Activated CD4-positive, alpha-beta T cell treated with anti-CD3 and anti-CD28 coated beads for 36 hours (primary cell): ENCODE measurements around the gene SPAG17. TPM values are rescaled to one million over a fixed set of nuclear protein-coding genes. Genes with fewer than 3 reads are reported as not detected.

Experiments
- ATAC-seq: fragments of 200-7000 bp; cut with Tn5 transposase; one replicate; pipeline ENCODE4 v1.10.0; 2021; ENCODE audit warnings: mild to moderate bottlenecking, moderate library complexity
- CTCF ChIA-PET: fragments of 350-600 bp; sonication (Branson Sonifier 250); formaldehyde crosslinking; loops from one replicate; lab custom pipeline; 2021; ENCODE audit warnings: antibody characterized with exemption; lab: Charles Lee
- POLR2A ChIA-PET: fragments of 350-600 bp; sonication (Branson Sonifier 250); formaldehyde crosslinking; loops from one replicate; lab custom pipeline; 2021; ENCODE audit warnings: antibody characterized with exemption, inconsistent platforms; lab: Charles Lee
- DNase-seq: peaks from one replicate; pipeline ENCODE4 v3.0.0-alpha.2; 2020
- H3K27ac Mint-ChIP-seq: one replicate; pipeline ENCODE4 v1.8.0; 2021; ENCODE audit warnings: mixed read lengths
- H3K27me3 Mint-ChIP-seq: one replicate; pipeline ENCODE4 v1.8.0; 2021; ENCODE audit warnings: mixed read lengths
- H3K36me3 Mint-ChIP-seq: one replicate; pipeline ENCODE4 v1.8.0; 2021; ENCODE audit warnings: low read depth, mixed read lengths
- H3K4me1 Mint-ChIP-seq: one replicate; pipeline ENCODE4 v1.8.0; 2021; ENCODE audit warnings: mixed read lengths
- H3K4me3 Mint-ChIP-seq: one replicate; pipeline ENCODE4 v1.8.0; 2021; ENCODE audit warnings: mild to moderate bottlenecking, moderate library complexity, mixed read lengths
- H3K9me3 Mint-ChIP-seq: one replicate; pipeline ENCODE4 v1.8.0; 2021; ENCODE audit warnings: low read depth, mixed read lengths
- intact Hi-C, 2 experiments: fragments of 100-400 bp; cut with DNase I in 1 of 2; cut with micrococcal nuclease in 1 of 2; formaldehyde crosslinking; loops; one replicate each; pipeline versions ENCODE4 v1.14.2 to v1.15.1; 2022 to 2024; cut with DNase I, micrococcal nuclease
- total RNA-seq, 2 experiments: library from RNA; stranded (reverse); gene quantifications; one replicate each; pipeline ENCODE4 v1.2.3, GENCODE V29; 2021

SPAG17 gene
- total RNA-seq, 2 experiments from 2014 or later: not detected

GRCh38 chr1:118049981-118050380, 135.0 kb downstream of the SPAG17 start:
- Mint-ChIP-seq H3K9me3 (no peaks in the 10 kb centered on the region), H3K4me3 (no peak overlapping the region), H3K4me1 (no peaks in the 10 kb centered on the region), H3K36me3 (no peaks in the 10 kb centered on the region), H3K27me3 (peaks cover 1% of the 10 kb centered on the region), H3K27ac (no peak overlapping the region)
- intact Hi-C loops: no loop called here
- ChIA-PET POLR2A (no interaction called here), CTCF (no interaction called here)
- DNase-seq: no peak
- no peak for ATAC-seq

- DNase-seq: no peak
- no peaks in the 10 kb centered on the region for H3K9me3 Mint-ChIP-seq
- ChIA-PET CTCF (no interaction called here), POLR2A (no interaction called here)
- no peaks in the 10 kb centered on the region for H3K27me3 Mint-ChIP-seq
- no peak overlapping the region for H3K4me3 Mint-ChIP-seq
- ATAC-seq: no peak
- no peaks in the 10 kb centered on the region for H3K36me3 Mint-ChIP-seq
- intact Hi-C loops: no loop called here
- H3K27ac Mint-ChIP-seq: no peak overlapping the region
- no peaks in the 10 kb centered on the region for H3K4me1 Mint-ChIP-seq
These were observed 137.3 kb downstream of the SPAG17 start for GRCh38 chr1:118047650-118048224.

GRCh38 chr1:118047006-118047649, 137.9 kb downstream of the SPAG17 start:
- intact Hi-C loops: no loop called here
- Mint-ChIP-seq H3K9me3 (no peaks in the 10 kb centered on the region), H3K27ac (no peak overlapping the region), H3K27me3 (no peaks in the 10 kb centered on the region), H3K4me1 (no peaks in the 10 kb centered on the region), H3K4me3 (no peak overlapping the region), H3K36me3 (no peaks in the 10 kb centered on the region)
- ChIA-PET POLR2A (no interaction called here), CTCF (no interaction called here)
- DNase-seq (no peak), ATAC-seq (no peak)

- Mint-ChIP-seq H3K4me1 (no peaks in the 10 kb centered on the region), H3K9me3 (no peaks in the 10 kb centered on the region), H3K36me3 (no peaks in the 10 kb centered on the region), H3K27me3 (no peaks in the 10 kb centered on the region), H3K27ac (no peak overlapping the region), H3K4me3 (no peak overlapping the region)
- ChIA-PET CTCF (no interaction called here), POLR2A (no interaction called here)
- no peak for ATAC-seq
- DNase-seq: no peak
- intact Hi-C loops: no loop called here
These were observed 141.4 kb downstream of the SPAG17 start for GRCh38 chr1:118043624-118044023.

- Mint-ChIP-seq H3K27ac (no peak overlapping the region), H3K36me3 (no peaks in the 10 kb centered on the region), H3K27me3 (peaks cover under 1% of the 10 kb centered on the region), H3K4me3 (no peak overlapping the region), H3K4me1 (no peaks in the 10 kb centered on the region), H3K9me3 (no peaks in the 10 kb centered on the region)
- ChIA-PET CTCF (no interaction called here), POLR2A (no interaction called here)
- no peak for ATAC-seq
- no peak for DNase-seq
- intact Hi-C loops: no loop called here
These were observed 142.5 kb downstream of the SPAG17 start for GRCh38 chr1:118042501-118042900.

- ATAC-seq (no peak), DNase-seq (no peak)
- CTCF ChIA-PET: interaction anchor here (0.6 kb wide), 1 partner anchor 324 kb away, joined by 4 read pairs; no protein-coding TSS in a partner anchor
- no peak overlapping the region for H3K27ac Mint-ChIP-seq
- no peaks in the 10 kb centered on the region for H3K36me3 Mint-ChIP-seq
- peaks cover 6% of the 10 kb centered on the region for H3K27me3 Mint-ChIP-seq
- POLR2A ChIA-PET: no interaction called here
- no peaks in the 10 kb centered on the region for H3K4me1 Mint-ChIP-seq
- no peaks in the 10 kb centered on the region for H3K9me3 Mint-ChIP-seq
- no peak overlapping the region for H3K4me3 Mint-ChIP-seq
- intact Hi-C loops: no loop called here
These were observed 145.9 kb downstream of the SPAG17 start for GRCh38 chr1:118039170-118039569.

- ATAC-seq (no peak), DNase-seq (no peak)
- Mint-ChIP-seq H3K27me3 (peaks cover 20% of the 10 kb centered on the region), H3K4me3 (no peak overlapping the region), H3K4me1 (no peaks in the 10 kb centered on the region), H3K36me3 (no peaks in the 10 kb centered on the region), H3K9me3 (no peaks in the 10 kb centered on the region), H3K27ac (no peak overlapping the region)
- CTCF ChIA-PET: no interaction called here
- intact Hi-C loops: no loop called here
- POLR2A ChIA-PET: no interaction called here
These were observed 152.1 kb downstream of the SPAG17 start for GRCh38 chr1:118032883-118033282.

GRCh38 chr1:118028267-118028666, 156.8 kb downstream of the SPAG17 start:
- intact Hi-C loops: no loop called here
- H3K27me3 Mint-ChIP-seq: peaks cover 19% of the 10 kb centered on the region
- CTCF ChIA-PET: no interaction called here
- no peak overlapping the region for H3K27ac Mint-ChIP-seq
- H3K4me1 Mint-ChIP-seq: no peaks in the 10 kb centered on the region
- no peaks in the 10 kb centered on the region for H3K36me3 Mint-ChIP-seq
- DNase-seq: no peak
- H3K9me3 Mint-ChIP-seq: no peaks in the 10 kb centered on the region
- POLR2A ChIA-PET: no interaction called here
- no peak overlapping the region for H3K4me3 Mint-ChIP-seq
- ATAC-seq: no peak

- H3K4me1 Mint-ChIP-seq: no peaks in the 10 kb centered on the region
- H3K27ac Mint-ChIP-seq: no peak overlapping the region
- intact Hi-C loops: no loop called here
- no peaks in the 10 kb centered on the region for H3K36me3 Mint-ChIP-seq
- peaks cover 8% of the 10 kb centered on the region for H3K27me3 Mint-ChIP-seq
- DNase-seq: no peak
- CTCF ChIA-PET: no interaction called here
- H3K9me3 Mint-ChIP-seq: no peaks in the 10 kb centered on the region
- no peak overlapping the region for H3K4me3 Mint-ChIP-seq
- no peak for ATAC-seq
- POLR2A ChIA-PET: no interaction called here
These were observed 161.8 kb downstream of the SPAG17 start for GRCh38 chr1:118023199-118023598.

- intact Hi-C loops: no loop called here
- peaks cover 9% of the 10 kb centered on the region for H3K27me3 Mint-ChIP-seq
- ChIA-PET POLR2A (no interaction called here), CTCF (no interaction called here)
- ATAC-seq (no peak), DNase-seq (no peak)
- no peaks in the 10 kb centered on the region for H3K4me1 Mint-ChIP-seq
- H3K27ac Mint-ChIP-seq: no peak overlapping the region
- H3K9me3 Mint-ChIP-seq: no peaks in the 10 kb centered on the region
- no peak overlapping the region for H3K4me3 Mint-ChIP-seq
- H3K36me3 Mint-ChIP-seq: no peaks in the 10 kb centered on the region
These were observed 163.4 kb downstream of the SPAG17 start for GRCh38 chr1:118021668-118022067.

GRCh38 chr1:118018060-118018459, 167.0 kb downstream of the SPAG17 start:
- POLR2A ChIA-PET: no interaction called here

GRCh38 chr1:118013938-118014337, 171.1 kb downstream of the SPAG17 start:
- H3K27me3 Mint-ChIP-seq: peaks cover 7% of the 10 kb centered on the region
- ChIA-PET POLR2A (no interaction called here), CTCF (no interaction called here)
- H3K4me3 Mint-ChIP-seq: no peak overlapping the region
- no peak for ATAC-seq
- H3K36me3 Mint-ChIP-seq: no peaks in the 10 kb centered on the region
- H3K9me3 Mint-ChIP-seq: no peaks in the 10 kb centered on the region
- no peak for DNase-seq
- no peak overlapping the region for H3K27ac Mint-ChIP-seq
- intact Hi-C loops: no loop called here
- H3K4me1 Mint-ChIP-seq: no peaks in the 10 kb centered on the region

More at GRCh38 chr1:118018060-118018459, 167.0 kb downstream of the SPAG17 start:
- CTCF ChIA-PET: no interaction called here
- Mint-ChIP-seq H3K9me3 (no peaks in the 10 kb centered on the region), H3K4me3 (no peak overlapping the region), H3K27me3 (peaks cover 9% of the 10 kb centered on the region), H3K36me3 (no peaks in the 10 kb centered on the region), H3K4me1 (no peaks in the 10 kb centered on the region), H3K27ac (no peak overlapping the region)
- ATAC-seq: no peak
- no peak for DNase-seq
- intact Hi-C loops: no loop called here
